Thyroid gland (tissue), 4 donors: ENCODE results near the gene SOST.

Experiments used
- POLR2A ChIP-seq, 2 donors: fragments of 450-650 bp; IDR thresholded peaks; one replicate each; pipeline ENCODE4 v1.6.1; 2017; ENCODE audit warnings: antibody characterized with exemption in 2 of 2, mild to moderate bottlenecking in 2 of 2, moderate library complexity in 1 of 2
- TF ChIP-seq, protein P1 (sequence below), 6 experiments: fragments of 200-600 bp in 3 of 6; fragments of 450-650 bp in 3 of 6; sonication (generic) in 3 of 6; IDR thresholded peaks; one replicate each; pipeline ENCODE4 v1.5.1; 2016 to 2019; ENCODE audit warnings: antibody characterized with exemption in 6 of 6, mild to moderate bottlenecking in 2 of 6, inconsistent platforms in 1 of 6, moderate library complexity in 1 of 6

DNA sequence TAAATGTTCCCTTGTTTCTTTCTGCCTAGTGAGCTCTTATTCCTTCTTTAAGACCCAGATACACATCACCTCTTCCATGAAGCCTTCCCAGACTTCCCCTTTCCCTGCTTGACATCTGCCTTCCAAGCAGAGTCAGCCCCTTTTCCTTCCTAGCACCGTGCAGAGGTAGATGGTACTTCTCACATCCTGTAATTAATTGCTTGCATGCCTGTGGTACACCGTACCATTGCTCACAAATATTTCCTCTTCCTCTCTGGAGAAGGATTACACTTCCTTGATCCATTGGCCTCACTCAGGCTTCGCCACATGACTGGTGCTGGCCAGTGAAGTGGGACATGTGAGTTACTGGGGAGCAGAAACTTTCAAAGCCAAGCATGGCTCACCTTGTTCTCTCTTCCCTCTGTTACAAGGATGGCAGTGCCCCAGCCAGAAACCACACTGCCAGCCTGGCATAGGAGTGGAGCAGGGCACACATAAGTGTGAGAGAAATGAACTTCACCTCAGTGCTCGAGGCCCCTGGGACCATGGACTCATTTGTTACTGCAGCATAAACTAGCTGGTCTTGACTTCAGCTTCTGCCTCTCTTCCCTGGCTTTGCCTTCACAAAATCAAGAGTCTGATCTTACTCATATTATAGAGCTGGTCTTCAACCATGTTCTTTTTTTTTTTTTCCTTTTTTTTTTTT is 44.0 kb downstream of the SOST start:
- TF ChIP-seq, protein P1, sequence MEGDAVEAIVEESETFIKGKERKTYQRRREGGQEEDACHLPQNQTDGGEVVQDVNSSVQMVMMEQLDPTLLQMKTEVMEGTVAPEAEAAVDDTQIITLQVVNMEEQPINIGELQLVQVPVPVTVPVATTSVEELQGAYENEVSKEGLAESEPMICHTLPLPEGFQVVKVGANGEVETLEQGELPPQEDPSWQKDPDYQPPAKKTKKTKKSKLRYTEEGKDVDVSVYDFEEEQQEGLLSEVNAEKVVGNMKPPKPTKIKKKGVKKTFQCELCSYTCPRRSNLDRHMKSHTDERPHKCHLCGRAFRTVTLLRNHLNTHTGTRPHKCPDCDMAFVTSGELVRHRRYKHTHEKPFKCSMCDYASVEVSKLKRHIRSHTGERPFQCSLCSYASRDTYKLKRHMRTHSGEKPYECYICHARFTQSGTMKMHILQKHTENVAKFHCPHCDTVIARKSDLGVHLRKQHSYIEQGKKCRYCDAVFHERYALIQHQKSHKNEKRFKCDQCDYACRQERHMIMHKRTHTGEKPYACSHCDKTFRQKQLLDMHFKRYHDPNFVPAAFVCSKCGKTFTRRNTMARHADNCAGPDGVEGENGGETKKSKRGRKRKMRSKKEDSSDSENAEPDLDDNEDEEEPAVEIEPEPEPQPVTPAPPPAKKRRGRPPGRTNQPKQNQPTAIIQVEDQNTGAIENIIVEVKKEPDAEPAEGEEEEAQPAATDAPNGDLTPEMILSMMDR (IDR thresholded peaks at IDR 0.05) = no peak
- TF ChIP-seq POLR2A (IDR thresholded peaks at IDR 0.05) = no peak
